HG03139 (cell line): ENCODE measurements around the gene NRCAM.

Experiments used
- ATAC-seq: cut with Tn5 transposase; IDR thresholded peaks from one replicate; pipeline ENCODE4 v1.9.1; 2021; ENCODE audit not compliant: unreplicated experiment

NRCAM gene

GRCh38 chr7:108222236-108222892 lies 233.9 kb downstream of the NRCAM start:
- ATAC-seq: no peak

DNA sequence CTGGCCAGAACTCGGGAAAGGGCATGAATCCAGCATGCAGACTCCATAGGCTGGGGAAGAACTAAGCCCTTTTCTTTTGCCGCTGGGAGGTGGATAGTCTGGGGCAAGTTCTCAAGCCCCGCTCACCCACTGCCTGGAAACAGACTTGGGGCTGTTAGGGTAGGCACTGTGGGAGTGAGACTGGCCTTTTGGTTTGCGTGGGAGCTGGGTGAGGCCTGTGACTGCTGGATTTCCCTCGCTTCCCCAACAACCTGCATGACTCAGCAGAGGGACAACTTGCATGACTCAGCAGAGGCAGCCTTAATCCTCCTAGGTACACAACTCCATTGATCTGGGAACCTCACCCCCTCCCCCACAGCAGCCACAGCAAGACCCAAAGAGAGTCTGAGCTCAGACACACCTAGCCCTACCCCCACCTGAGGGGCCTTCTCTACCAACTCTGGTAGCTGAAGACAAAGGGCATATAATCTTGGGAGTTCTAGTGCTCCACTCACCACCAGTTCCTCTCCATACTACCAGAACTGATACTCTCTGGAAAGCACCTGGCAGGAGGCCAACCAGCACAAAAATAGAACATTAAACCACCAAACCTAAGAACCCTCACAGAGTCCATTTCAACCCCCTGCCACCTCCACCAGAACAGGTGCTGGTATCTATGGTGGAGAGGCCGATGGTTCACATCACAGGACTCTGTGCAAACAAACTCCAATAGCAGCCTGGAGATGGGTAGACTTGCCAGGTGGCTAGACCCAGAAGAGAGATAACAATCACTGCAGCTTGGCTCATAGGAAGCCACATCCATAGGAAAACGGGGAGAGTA lies 244.6 kb downstream of the NRCAM start:
- ATAC-seq: no peak

DNA sequence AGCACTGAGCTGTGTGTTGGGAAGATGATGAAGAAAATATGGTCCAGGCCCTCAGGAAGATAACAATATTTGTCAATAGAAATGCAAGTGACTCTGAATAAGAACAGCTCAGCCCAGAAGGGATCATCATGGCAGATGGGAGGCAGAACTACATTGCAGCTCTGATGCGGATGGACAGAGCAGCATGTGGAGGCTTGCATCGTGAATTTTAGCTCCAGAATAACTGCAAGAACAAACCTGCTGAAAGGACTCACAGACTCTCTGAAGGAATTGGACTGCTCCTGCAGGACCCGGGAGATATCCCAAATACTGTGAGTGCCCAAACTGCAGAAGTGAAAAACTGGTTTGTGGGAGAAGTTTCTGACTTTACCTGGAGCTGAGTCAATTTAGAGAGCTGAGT lies 245.4 kb downstream of the NRCAM start:
- ATAC-seq: no peak

- ATAC-seq: no peak
These were observed 250.9 kb downstream of the NRCAM start for GRCh38 chr7:108205311-108205710.

DNA sequence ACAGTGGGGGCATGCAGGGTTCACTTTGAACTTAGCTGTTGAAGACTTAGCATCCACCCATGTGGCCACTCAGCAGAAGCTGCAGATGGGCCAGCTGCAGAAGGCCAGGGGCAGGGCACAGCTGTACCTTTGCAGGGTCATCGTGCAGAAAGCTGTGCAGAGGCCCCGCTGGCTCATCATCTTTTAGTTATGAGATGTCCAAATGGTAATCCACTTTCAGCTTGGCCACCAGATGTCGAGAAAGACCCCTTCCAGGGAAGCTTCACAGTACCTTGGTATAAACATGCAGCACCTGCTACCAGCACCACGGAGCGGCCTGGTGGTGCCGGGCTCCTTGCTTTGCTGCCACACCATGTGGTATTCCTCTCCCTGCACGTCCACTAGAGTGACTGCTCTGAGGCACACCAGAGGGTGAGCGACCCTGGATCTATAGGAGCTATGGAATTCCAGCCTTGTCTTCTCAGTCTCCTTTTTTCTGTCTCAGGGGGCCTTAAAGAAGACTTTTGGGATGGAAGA lies 251.9 kb downstream of the NRCAM start:
- no peak for ATAC-seq

GRCh38 chr7:108203537-108203936 lies 252.7 kb downstream of the NRCAM start:
- peak; percentile 82 for ATAC-seq

DNA sequence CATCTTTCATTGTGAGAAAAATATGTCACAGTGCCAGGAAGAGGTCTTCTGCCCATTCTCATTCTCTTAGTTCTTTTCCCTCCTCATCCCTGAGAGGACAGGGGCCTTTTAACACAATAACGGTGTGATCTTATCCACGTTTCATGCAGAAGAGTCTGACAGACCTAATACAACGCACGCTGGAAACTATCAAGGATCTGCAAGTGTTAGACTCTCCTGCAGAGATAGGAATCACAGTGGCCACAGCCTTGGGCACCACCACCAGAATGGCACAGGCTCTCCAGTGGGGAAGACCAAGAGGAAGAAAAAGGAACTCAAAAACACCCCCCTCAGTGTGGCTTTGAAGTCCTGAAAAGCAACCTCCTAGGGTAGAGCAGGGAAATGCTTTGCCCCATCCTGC lies 253.5 kb downstream of the NRCAM start:
- no peak for ATAC-seq

DNA sequence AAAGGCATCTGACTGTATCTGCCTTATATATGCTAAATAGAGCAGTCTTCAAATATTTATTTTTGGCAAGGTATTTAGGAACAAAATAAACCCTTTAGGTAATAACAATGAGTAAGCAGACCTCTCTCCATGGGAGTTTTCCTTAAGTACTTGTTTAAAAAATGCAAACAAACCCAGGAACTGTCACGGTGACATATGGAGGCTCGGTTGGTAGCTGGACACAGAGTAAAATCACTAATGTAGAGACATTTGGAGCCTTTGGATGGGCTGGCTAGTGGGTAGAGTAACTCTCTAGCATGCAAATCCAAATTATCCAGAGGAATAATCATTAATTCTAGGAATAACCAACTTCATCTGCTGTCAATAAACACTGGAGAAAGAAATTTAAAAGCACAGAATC lies 254.5 kb downstream of the NRCAM start:
- ATAC-seq: no peak

- no peak for ATAC-seq
These were observed 255.9 kb downstream of the NRCAM start for GRCh38 chr7:108200326-108200725.

- ATAC-seq: no peak
These were observed 258.7 kb downstream of the NRCAM start for GRCh38 chr7:108197371-108198091.

GRCh38 chr7:108196004-108196403 lies 260.2 kb downstream of the NRCAM start:
- no peak for ATAC-seq

DNA sequence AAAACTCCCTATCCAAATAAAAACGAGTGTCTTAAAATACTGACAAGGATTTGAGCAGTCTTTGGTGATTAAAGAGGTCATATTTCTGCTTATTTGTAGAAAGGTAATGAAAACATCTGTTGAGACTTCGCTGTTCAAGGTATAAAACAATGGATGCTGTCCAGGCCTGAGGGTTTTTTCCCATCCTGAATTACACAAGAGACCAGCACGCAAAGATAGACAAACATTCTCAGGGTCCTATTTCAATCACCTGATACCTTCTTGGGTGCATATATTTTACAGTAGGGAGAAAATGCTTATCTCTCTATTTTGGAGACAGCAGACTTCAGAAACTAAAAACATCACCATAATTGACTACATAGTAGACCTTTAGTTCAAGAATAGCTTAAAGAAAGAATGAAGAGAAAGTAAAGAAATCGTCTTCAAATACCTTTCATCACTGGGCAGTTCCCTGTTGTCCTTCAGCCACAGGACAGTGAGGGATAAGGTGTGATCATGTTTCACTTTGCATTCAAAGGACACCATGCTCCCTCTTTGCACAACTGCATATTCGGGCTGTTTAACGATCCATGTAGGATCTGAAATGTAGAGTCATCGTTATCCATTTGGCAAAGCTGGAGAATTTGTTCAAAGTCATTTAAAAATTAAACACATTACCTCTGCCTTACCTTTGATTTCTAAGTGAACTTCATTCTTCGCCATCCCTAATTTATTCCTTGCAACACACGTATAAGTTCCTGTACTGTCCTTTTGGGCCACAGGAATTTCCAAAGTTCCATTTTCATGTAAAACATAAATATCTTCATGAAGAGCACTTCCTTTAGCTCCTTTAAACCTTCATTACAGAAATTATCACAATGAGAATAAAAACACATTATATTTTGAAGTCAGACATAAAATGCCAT lies 262.4 kb downstream of the NRCAM start:
- ATAC-seq: no peak

DNA sequence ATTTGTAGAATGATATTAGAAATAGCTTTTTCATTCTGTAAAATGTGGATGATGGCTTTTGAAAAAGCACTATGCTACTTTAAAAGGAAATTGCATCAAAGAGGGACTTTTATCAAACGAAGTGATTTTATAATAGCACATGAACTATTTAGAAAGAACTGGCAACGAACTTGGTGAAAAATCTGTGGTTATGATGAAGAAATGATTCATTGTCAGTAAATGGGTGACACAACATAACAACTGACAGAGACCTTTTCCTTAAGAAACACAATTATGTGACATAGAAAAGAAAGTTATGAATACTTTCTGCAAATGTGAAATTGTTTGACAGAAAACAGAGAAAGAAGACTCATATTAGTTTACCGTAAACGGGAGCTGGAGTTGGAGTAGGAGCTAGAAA lies 265.3 kb downstream of the NRCAM start:
- ATAC-seq: no peak

GRCh38 chr7:108189733-108190388 lies 266.4 kb downstream of the NRCAM start:
- peak; percentile 88 for ATAC-seq

DNA sequence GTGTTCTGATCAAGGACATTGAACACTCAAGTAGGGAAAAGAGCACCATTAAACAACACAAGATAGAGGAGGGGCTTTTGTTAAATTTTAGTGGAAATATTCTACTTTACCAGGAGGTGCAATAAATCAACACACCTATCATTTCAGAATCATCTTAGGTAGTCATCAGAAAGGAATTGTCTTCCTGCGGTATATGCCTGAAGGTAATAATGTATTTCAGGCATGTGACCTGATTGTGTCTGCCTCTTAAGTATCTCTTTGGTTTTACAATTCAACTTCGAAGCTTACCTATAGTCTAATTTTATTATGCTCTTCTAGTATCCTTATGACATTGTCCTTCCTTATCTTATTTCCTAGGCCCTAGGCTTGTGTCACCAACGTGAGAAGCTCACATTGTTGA lies 267.5 kb downstream of the NRCAM start:
- ATAC-seq: no peak

DNA sequence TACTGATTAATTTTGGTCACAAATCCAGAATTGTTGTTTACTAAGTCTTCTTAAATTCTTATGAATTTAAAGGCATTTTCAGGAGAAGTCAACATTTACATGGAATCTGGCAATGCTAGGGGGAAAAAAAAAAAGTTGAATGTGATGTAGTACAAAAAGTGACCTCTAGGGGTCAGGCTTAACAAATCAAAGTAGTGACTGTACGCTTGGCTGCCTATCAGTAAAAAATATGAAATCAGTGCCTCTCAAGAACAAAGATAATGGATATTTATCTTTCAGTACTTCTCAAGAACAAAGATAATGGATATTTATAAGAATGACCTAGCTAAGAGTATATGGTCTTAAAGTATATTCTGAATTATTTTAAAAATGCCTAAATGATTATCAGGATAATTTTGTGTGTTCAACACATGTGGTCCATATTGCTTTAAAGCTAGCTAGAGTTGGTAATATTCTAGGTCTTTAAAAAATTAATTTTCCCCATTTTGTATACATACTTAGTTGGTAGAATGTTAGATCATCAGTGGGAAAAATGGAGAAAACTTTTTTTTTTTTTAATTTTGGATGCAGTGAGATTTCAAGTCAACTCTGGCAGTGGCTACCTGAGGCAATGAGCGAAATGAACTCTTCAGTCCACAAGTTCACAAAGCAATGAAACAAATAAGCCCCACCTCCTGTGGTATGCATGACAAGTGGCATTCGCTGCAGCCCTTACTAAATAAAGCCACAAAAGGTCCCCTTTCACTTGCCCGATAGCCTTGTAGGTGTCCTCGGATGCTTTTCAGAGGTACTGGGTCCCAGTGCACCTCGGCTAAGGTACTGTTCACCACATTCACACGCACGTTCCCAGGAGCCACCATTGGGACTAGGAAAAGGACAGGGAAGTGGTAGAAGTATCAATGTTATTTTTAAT lies 274.9 kb downstream of the NRCAM start:
- no peak for ATAC-seq

DNA sequence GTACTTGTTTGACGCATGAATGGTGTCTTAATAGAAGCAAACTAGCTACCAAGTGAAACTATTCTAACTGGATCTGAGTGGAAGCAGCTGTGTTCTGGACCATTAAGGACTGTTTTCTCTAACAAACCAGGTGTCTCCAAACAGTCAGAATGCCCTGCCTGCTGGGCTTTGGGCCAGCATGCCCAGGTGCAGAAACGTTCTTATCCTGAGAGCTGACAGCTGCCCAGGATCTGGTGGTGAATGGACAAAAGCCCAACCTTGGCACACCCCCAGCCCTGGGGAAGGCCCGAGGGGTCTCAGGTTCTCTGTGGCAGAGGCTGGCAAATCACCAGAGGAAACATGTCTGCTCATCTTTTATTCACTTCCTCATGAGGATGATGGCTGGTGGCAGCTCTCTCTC lies 277.8 kb downstream of the NRCAM start:
- no peak for ATAC-seq

DNA sequence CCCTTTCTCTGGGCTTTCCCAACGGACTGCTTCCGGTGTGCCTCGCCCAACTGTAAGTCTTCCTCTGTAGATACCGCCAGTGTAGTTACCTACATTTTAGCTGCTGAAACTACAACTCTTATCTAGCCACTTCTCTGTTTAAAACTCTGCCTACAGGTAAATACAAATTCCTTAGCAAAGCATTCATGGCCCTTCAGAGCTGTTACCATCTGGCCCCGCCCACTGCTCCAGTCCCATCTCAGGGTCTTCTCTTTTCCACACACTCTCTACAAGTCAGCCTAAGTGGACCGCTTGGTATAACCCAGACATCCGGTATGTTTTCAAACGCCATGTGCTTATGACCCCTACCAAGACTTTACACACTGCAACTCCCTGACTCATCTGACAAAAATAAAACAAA lies 285.1 kb downstream of the NRCAM start:
- no peak for ATAC-seq

GRCh38 chr7:108170251-108170650 lies 286.0 kb downstream of the NRCAM start:
- no peak for ATAC-seq
